Liver (tissue), 9 donors: Measurements from ENCODE around the gene DOK5. TPM values are rescaled to one million over a fixed set of nuclear protein-coding genes. Genes with fewer than 3 reads are reported as not detected.

ENCODE experiments used
- DNase-seq: peaks from one replicate; pipeline ENCODE4 v3.0.0-alpha.2; 2017; ENCODE audit warnings: low spot score
- H3K27ac ChIP-seq, 2 donors: one replicate each; pipeline ENCODE4 v1.7.0; 2013; ENCODE audit warnings: inconsistent platforms in 2 of 2, low read length in 2 of 2, control low read depth in 1 of 2, low read depth in 1 of 2, mild to moderate bottlenecking in 1 of 2
- H3K27me3 ChIP-seq, 4 donors: one replicate each; pipeline versions ENCODE4 v1.6.1 to v1.7.0; 2013; ENCODE audit warnings: low read length in 3 of 4, inconsistent platforms in 1 of 4, mild to moderate bottlenecking in 1 of 4, moderate library complexity in 1 of 4; ENCODE audit not compliant: control insufficient read depth in 4 of 4, insufficient read depth in 4 of 4
- H3K36me3 ChIP-seq, 4 donors: one replicate each; pipeline versions ENCODE4 v1.6.1 to v1.7.0; 2013; ENCODE audit warnings: low read length in 3 of 4, mild to moderate bottlenecking in 3 of 4, low read depth in 1 of 4, moderate library complexity in 1 of 4; ENCODE audit not compliant: control insufficient read depth in 4 of 4, insufficient read depth in 3 of 4
- H3K4me1 ChIP-seq, 4 donors: one replicate each; pipeline versions ENCODE4 v1.6.1 to v1.7.0; 2013; ENCODE audit warnings: low read length in 3 of 4, mild to moderate bottlenecking in 3 of 4, moderate library complexity in 1 of 4; ENCODE audit not compliant: control insufficient read depth in 4 of 4, insufficient read depth in 4 of 4
- H3K4me3 ChIP-seq, 3 donors: one replicate each; pipeline versions ENCODE4 v1.6.1 to v1.7.0; 2013; ENCODE audit warnings: low read length in 3 of 3, control low read depth in 1 of 3, low read depth in 1 of 3, mild to moderate bottlenecking in 1 of 3
- H3K9ac ChIP-seq, 2 donors: one replicate each; pipeline ENCODE4 v1.7.0; 2013; ENCODE audit warnings: low read length in 2 of 2, mild to moderate bottlenecking in 2 of 2, moderate library complexity in 2 of 2, control low read depth in 1 of 2, low read depth in 1 of 2
- H3K9me3 ChIP-seq, 4 donors: one replicate each; pipeline versions ENCODE4 v1.6.1 to v1.7.0; 2013; ENCODE audit warnings: low read length in 3 of 4; ENCODE audit not compliant: control insufficient read depth in 4 of 4
- ATF3 ChIP-seq: IDR thresholded peaks from 2 replicates; pipeline ENCODE4 v1.6.1; 2016; ENCODE audit warnings: antibody characterized with exemption
- CTCF ChIP-seq: fragments of 150-350 bp; IDR thresholded peaks from 2 replicates; pipeline ENCODE4 v1.5.1; 2017; ENCODE audit warnings: improper control_type of control experiment, low read depth, low read length; ENCODE audit not compliant: missing input control
- EGR1 ChIP-seq, 2 donors: IDR thresholded peaks; 2 replicates each; pipeline ENCODE4 v1.6.1; 2016 to 2018; ENCODE audit warnings: antibody characterized with exemption in 2 of 2, low read depth in 2 of 2
- FOXA1 ChIP-seq: IDR thresholded peaks from 2 replicates; pipeline ENCODE4 v1.6.1; 2016; ENCODE audit warnings: antibody characterized with exemption
- FOXA2 ChIP-seq: IDR thresholded peaks from 2 replicates; pipeline ENCODE4 v1.6.1; 2016; ENCODE audit warnings: antibody characterized with exemption
- GABPA ChIP-seq, 2 donors: IDR thresholded peaks in 1 of 2; conservative IDR thresholded peaks in 1 of 2; 2 replicates each; pipeline ENCODE4 v1.6.1; 2016; ENCODE audit warnings: antibody characterized with exemption in 2 of 2, mild to moderate bottlenecking in 1 of 2, moderate library complexity in 1 of 2
- HNF4A ChIP-seq, 2 donors: conservative IDR thresholded peaks; 2 replicates each; pipeline ENCODE4 v1.6.1; 2016; ENCODE audit warnings: antibody characterized with exemption in 2 of 2, mild to moderate bottlenecking in 2 of 2
- JUND ChIP-seq, 2 donors: IDR thresholded peaks; 2 replicates each; pipeline ENCODE4 v1.6.1; 2016; ENCODE audit warnings: antibody characterized with exemption in 2 of 2
- NR2F2 ChIP-seq: IDR thresholded peaks from 2 replicates; pipeline ENCODE4 v1.6.1; 2016; ENCODE audit warnings: antibody characterized with exemption
- RAD21 ChIP-seq, 2 donors: IDR thresholded peaks; 2 replicates each; pipeline ENCODE4 v1.6.1; 2016; ENCODE audit warnings: antibody characterized with exemption in 2 of 2, mild to moderate bottlenecking in 2 of 2
- RXRA ChIP-seq, 2 donors: IDR thresholded peaks; 2 replicates each; pipeline ENCODE4 v1.6.1; 2017 to 2018; ENCODE audit warnings: antibody characterized with exemption in 2 of 2, mild to moderate bottlenecking in 1 of 2
- SP1 ChIP-seq: IDR thresholded peaks from 2 replicates; pipeline ENCODE4 v1.6.1; 2018; ENCODE audit warnings: antibody characterized with exemption, mild to moderate bottlenecking
- TAF1 ChIP-seq: conservative IDR thresholded peaks from 2 replicates; pipeline ENCODE4 v1.6.1; 2016; ENCODE audit warnings: antibody characterized with exemption, mild to moderate bottlenecking
- YY1 ChIP-seq: IDR thresholded peaks from 2 replicates; pipeline ENCODE4 v1.6.1; 2016; ENCODE audit warnings: antibody characterized with exemption, mild to moderate bottlenecking
- WGBS: extraction: QIAGEN DNeasy Blood & Tissue Kit; methylation state at CpG from one replicate; pipeline ENCODE4 v1.1.7; 2013; 5-methylcytosine and 5-hydroxymethylcytosine counted together
- polyA plus RNA-seq, 2 donors: library from polyadenylated mRNA; stranded (reverse) in 1 of 2; unstranded in 1 of 2; fragments of 200-250 nt in 1 of 2; fragments of >200 nt in 1 of 2; fragmentation: Nextera tagmentation in 1 of 2; extraction: Ambion mirVana in 1 of 2; gene quantifications; one replicate each; pipeline versions ENCODE4 v1.2.1 to v1.2.3, GENCODE V29; 2013 to 2015
- total RNA-seq, 2 donors: library from RNA; depleted of rRNA; stranded (reverse); fragments of >200 nt; gene quantifications; one replicate each; pipeline ENCODE4 v1.2.3, GENCODE V29; 2014
- TF ChIP-seq, protein P1 (sequence below): IDR thresholded peaks from 2 replicates; pipeline ENCODE4 v1.6.1; 2016; ENCODE audit warnings: antibody characterized with exemption
- TF ChIP-seq, protein P2 (sequence below): IDR thresholded peaks from 2 replicates; pipeline ENCODE4 v1.6.1; 2016; ENCODE audit warnings: antibody characterized with exemption
- donor health status: healthy.
- donor health status: healthy.
- donor health status: healthy.
- donor health status: healthy.
- donor health status: healthy.

Gene DOK5
- total and polyA plus RNA-seq, 4 donors: 0.05 to 0.16 (median 0.09) TPM

GRCh38 chr20:54535033-54535432 is 59.6 kb downstream of the DOK5 start:
- peaks cover 0 to 2% (median 0%) of the 10 kb centered on the region in 4 donors for H3K9me3 ChIP-seq
- 58% methylated on average over 2 of the region's 2 CpGs for WGBS
- TF ChIP-seq YY1 (no peak), FOXA2 (no peak), RAD21 (IDR thresholded peaks at IDR 0.05) (no peak), GABPA (IDR thresholded peaks at IDR 0.05 in 1 of 2, conservative IDR thresholded peaks at IDR 0.05 in 1 of 2) (no peak), NR2F2 (no peak), HNF4A (conservative IDR thresholded peaks at IDR 0.05) (no peak), FOXA1 (no peak), JUND (IDR thresholded peaks at IDR 0.05) (no peak)
- TF ChIP-seq, protein P1, sequence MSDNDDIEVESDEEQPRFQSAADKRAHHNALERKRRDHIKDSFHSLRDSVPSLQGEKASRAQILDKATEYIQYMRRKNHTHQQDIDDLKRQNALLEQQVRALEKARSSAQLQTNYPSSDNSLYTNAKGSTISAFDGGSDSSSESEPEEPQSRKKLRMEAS: no peak
- TF ChIP-seq, protein P2, sequence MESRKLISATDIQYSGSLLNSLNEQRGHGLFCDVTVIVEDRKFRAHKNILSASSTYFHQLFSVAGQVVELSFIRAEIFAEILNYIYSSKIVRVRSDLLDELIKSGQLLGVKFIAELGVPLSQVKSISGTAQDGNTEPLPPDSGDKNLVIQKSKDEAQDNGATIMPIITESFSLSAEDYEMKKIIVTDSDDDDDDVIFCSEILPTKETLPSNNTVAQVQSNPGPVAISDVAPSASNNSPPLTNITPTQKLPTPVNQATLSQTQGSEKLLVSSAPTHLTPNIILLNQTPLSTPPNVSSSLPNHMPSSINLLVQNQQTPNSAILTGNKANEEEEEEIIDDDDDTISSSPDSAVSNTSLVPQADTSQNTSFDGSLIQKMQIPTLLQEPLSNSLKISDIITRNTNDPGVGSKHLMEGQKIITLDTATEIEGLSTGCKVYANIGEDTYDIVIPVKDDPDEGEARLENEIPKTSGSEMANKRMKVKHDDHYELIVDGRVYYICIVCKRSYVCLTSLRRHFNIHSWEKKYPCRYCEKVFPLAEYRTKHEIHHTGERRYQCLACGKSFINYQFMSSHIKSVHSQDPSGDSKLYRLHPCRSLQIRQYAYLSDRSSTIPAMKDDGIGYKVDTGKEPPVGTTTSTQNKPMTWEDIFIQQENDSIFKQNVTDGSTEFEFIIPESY: no peak
- H3K4me1 ChIP-seq: no peaks in the 10 kb centered on the region
- H3K27me3 ChIP-seq: peaks cover 0 to 3% (median 0%) of the 10 kb centered on the region in 4 donors
- no peaks in the 10 kb centered on the region for H3K36me3 ChIP-seq
- no peak overlapping the region for H3K27ac ChIP-seq
- no peak overlapping the region for H3K4me3 ChIP-seq
- no peak overlapping the region for H3K9ac ChIP-seq
- no peak for DNase-seq

- Histone ChIP-seq H3K4me1 (no peaks in the 10 kb centered on the region), H3K4me3 (no peak overlapping the region), H3K27ac (no peak overlapping the region), H3K9ac (no peak overlapping the region), H3K27me3 (peaks cover 0 to 1% (median 0%) of the 10 kb centered on the region in 4 donors), H3K36me3 (no peaks in the 10 kb centered on the region), H3K9me3 (no peaks in the 10 kb centered on the region)
- TF ChIP-seq SP1: no peak
- TF ChIP-seq ATF3: no peak
- TF ChIP-seq EGR1 (IDR thresholded peaks at IDR 0.05; ENCODE audit: low read depth in 2 of 2): no peak
- TF ChIP-seq FOXA1: no peak
- TF ChIP-seq TAF1: no peak
- no peak for TF ChIP-seq GABPA (IDR thresholded peaks at IDR 0.05 in 1 of 2, conservative IDR thresholded peaks at IDR 0.05 in 1 of 2)
- no peak for TF ChIP-seq HNF4A (conservative IDR thresholded peaks at IDR 0.05)
- TF ChIP-seq, protein P1: no peak
- no peak for TF ChIP-seq NR2F2
- no peak for TF ChIP-seq FOXA2
- DNase-seq: no peak
Measured at GRCh38 chr20:54535746-54536145, 60.4 kb downstream of the DOK5 start.

DNA sequence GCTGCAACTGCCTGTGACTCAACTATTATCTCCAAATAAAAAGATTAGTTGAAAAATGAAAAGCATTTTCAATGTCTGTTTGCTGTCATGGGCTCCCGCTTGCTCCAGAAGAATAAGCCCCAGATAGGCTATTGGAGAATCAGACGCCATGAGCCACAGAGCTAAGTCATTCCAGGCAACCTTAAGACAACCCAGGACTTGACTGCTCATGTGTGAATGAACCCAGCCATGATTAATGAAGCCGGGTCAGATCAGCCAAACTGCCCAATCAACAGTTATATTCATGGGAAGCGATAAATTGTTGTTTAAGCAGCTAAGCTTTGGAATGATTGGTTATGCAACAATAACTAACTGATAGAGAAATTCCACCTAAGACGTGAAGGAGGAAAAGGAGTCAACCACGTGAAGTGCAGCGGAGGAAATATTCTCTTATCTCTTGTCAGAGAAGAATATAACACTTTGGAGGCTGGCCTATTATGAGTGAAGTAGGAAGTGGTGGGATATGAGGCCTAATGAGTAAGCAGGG is 64.2 kb downstream of the DOK5 start:
- H3K4me1 ChIP-seq: no peaks in the 10 kb centered on the region
- WGBS: 83% methylated on average over 7 of the region's 7 CpGs
- H3K9me3 ChIP-seq: peaks cover 0 to 3% (median 1%) of the 10 kb centered on the region in 4 donors
- H3K36me3 ChIP-seq: no peaks in the 10 kb centered on the region
- H3K4me3 ChIP-seq: no peak overlapping the region
- no peak overlapping the region for H3K9ac ChIP-seq
- no peak overlapping the region for H3K27ac ChIP-seq
- no peak for DNase-seq
- TF ChIP-seq RXRA (IDR thresholded peaks at IDR 0.05): no peak
- TF ChIP-seq GABPA (IDR thresholded peaks at IDR 0.05 in 1 of 2, conservative IDR thresholded peaks at IDR 0.05 in 1 of 2): no peak
- TF ChIP-seq NR2F2: no peak
- no peak for TF ChIP-seq SP1
- TF ChIP-seq, protein P2: no peak
- no peak for TF ChIP-seq EGR1 (IDR thresholded peaks at IDR 0.05; ENCODE audit: low read depth in 2 of 2)
- TF ChIP-seq TAF1: no peak
- no peak for TF ChIP-seq CTCF
- TF ChIP-seq, protein P1: no peak
- no peak for TF ChIP-seq RAD21 (IDR thresholded peaks at IDR 0.05)
- H3K27me3 ChIP-seq: no peaks in the 10 kb centered on the region
